Muscle of arm (tissue), 12 donors: ENCODE measurements around the gene SLC39A9. TPM values are rescaled to one million over a fixed set of nuclear protein-coding genes. Genes with fewer than 3 reads are reported as not detected.

ENCODE experiments used
- DNase-seq: peaks from one replicate; pipeline ENCODE4 v3.0.0-alpha.2; 2013
- polyA plus RNA-seq, 12 donors: library from polyadenylated mRNA; unstranded; fragments of 120-200 nt; gene quantifications; one replicate each; pipeline ENCODE4 v1.2.1, GENCODE V29; 2013; ENCODE audit not compliant: insufficient read length in 12 of 12

Gene SLC39A9
- polyA plus RNA-seq, 12 donors, result 27.0 to 41.5 (median 32.4) TPM; not detected in 1

DNA sequence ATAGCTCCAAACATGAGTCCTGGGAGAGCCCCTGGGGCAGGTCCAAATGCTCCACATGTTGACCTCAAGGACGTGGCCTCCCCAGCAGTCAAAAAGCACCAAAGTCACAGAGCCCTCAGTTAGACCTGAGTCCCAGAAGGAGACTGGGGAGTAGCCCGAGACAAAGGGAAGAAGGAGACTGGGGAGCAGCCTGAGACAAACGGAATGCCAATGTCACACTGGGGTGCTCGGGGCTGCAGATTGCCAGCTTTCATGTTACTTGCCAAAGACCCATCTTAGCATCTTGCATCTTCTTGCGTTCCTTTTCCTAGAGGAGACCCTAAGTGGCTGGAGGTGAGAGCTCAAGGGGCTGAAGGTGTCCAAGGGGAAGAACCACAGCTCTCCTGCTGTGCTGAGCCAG is 100.9 kb downstream of the SLC39A9 start:
- no peak for DNase-seq

GRCh38 chr14:69500096-69500495 is 101.6 kb downstream of the SLC39A9 start:
- DNase-seq, result no peak

GRCh38 chr14:69500736-69501135 is 102.2 kb downstream of the SLC39A9 start:
- DNase-seq, result no peak

DNA sequence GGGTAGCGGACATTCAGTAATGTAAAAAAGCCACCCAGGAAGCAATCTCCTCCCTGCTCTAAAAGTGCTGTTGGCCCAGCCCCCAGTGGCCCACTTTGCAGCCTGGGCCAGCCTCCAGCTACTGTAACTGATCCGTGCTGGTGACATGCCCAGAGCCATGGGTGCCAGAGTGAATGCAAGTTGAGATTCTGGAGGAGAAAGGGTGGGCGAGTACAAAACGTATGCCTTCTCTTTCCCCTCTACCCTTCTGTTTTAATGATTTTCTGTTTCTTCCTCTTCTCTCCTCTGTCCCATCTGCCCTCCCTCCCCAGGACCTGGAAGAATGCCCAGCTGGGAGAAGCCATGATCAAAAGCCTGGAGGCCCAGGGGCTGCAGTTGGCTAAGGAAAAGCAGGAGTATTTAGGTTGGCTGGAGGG is 102.9 kb downstream of the SLC39A9 start:
- peak; percentile 54 for DNase-seq

DNA sequence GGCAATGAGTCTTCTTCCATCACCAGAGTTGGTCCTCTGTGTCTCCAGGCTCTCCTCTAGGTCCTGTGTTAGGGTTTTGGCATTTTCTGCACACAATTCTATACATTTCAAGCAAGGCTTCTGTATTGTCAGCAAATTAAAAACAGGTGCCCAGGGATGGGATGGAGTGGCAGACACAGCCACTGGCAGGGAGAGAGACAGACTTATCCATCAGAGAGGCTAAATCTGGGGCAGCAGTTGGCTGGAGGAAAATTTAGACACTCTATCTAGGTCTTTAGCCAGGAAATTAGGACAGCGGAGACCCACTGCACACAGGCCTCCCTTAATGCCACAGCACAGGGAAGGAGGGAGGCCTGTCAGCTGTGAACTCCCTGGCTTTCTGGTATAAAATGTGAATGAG is 106.3 kb downstream of the SLC39A9 start:
- DNase-seq, result no peak

DNA sequence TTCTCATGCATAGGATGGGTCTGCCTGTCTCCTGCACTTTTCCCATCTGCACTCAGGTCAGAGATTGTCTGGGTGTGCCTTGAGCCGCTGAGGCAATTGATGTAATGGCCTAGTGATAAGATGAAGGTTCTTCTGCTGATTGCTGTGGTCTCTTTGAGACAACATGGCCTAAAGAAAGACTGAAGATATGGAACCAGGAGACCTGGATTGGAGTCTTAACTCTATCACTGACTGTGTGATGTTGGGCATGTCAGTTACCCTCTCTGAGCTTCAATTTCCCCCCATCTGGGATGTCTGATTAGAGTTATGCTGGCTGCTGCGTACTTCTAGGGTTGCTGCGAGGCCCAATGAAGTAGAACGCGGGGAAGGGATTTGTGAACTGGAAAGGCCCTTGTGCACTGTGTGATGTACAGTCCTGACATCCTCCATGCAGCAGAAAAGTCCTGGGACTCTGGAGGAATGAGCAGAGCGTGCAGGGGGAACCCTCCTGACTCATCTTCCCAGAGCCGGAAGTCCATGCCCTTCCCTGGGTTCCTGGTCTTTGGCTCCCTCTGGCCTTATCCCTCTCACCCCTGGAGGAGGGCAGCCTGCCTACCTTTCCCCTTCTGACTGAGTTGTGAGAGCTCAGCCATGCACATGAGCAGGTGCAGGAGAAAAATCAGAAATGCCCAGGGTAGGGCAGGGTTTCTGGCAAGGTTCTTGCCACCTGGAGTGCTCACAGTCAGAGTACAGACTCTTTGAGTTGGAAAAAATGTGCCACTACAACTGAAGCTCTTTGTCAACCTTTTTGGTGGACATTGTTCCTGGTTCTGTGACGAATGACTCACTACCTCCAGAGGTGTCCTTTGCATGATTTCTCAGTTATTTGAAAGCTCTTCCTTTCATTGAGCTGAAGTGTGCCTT is 107.1 kb downstream of the SLC39A9 start:
- no peak for DNase-seq

DNA sequence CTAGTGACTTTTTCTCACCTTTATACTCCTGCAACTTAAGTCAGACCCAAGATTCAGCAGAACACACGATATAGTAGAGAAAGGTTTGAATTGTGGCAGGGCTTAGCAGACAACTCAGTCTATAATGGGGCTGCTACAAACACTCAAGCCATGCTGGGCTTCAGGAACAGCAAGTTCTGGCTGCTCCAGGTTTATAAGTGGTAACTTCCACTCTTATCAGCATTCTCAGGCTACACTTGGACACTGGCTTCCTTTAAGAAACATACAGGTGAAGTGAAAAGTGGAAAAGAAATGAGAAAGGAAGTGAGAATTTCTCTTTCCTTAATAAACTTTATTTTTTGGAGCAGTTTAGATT is 107.7 kb downstream of the SLC39A9 start:
- no peak for DNase-seq

Other genes starting within 250 kb of the SLC39A9 start
- 10 to 100 TPM in 11 of 12 donors, not detected in 1; 37.4 to 61.2 (median 45.2) TPM for gene DCAF5, start 245.6 kb upstream of the SLC39A9 start, polyA plus RNA-seq
- 10 to 100 TPM in 11 of 12 donors, not detected in 1; 14.8 to 21.1 (median 16.5) TPM for gene EXD2, start 207.2 kb upstream of the SLC39A9 start, polyA plus RNA-seq
- 10 to 100 TPM in 11 of 12 donors, not detected in 1; 21.3 to 64.5 (median 28.7) TPM for gene GALNT16, start 138.5 kb upstream of the SLC39A9 start, polyA plus RNA-seq
- gene ERH, start 393 bp upstream of the SLC39A9 start, polyA plus RNA-seq, result 100 to 1,000 TPM; 127 to 669 (median 174) TPM
- gene PLEKHD1, start 86.0 kb downstream of the SLC39A9 start, polyA plus RNA-seq, result 1 to 10 TPM in 1 of 12 donors, under 1 TPM in 9, not detected in 2; 0.48 to 1.2 (median 0.63) TPM
- gene CCDC177, start 176.2 kb downstream of the SLC39A9 start, polyA plus RNA-seq, result under 1 TPM in 3 of 12 donors, not detected in 9; 0.04 to 0.07 (median 0.04) TPM
- gene SUSD6, start 212.9 kb downstream of the SLC39A9 start, polyA plus RNA-seq, result 10 to 100 TPM in 11 of 12 donors, not detected in 1; 14.8 to 28.0 (median 18.7) TPM